Suprapubic skin (tissue), 3 donors: ENCODE measurements around the gene NQO2.

Experiments used
- POLR2A ChIP-seq, 2 donors: fragments of 450-650 bp; IDR thresholded peaks; one replicate each; pipeline ENCODE4 v1.6.1; 2017; ENCODE audit warnings: antibody characterized with exemption in 2 of 2, mild to moderate bottlenecking in 2 of 2, moderate library complexity in 2 of 2
- TF ChIP-seq, protein P1 (sequence below), 2 donors: fragments of 200-600 bp in 1 of 2; fragments of 450-650 bp in 1 of 2; sonication (generic) in 1 of 2; IDR thresholded peaks; one replicate each; pipeline ENCODE4 v1.5.1; 2016 to 2019; ENCODE audit warnings: antibody characterized with exemption in 2 of 2, mild to moderate bottlenecking in 1 of 2, moderate library complexity in 1 of 2

DNA sequence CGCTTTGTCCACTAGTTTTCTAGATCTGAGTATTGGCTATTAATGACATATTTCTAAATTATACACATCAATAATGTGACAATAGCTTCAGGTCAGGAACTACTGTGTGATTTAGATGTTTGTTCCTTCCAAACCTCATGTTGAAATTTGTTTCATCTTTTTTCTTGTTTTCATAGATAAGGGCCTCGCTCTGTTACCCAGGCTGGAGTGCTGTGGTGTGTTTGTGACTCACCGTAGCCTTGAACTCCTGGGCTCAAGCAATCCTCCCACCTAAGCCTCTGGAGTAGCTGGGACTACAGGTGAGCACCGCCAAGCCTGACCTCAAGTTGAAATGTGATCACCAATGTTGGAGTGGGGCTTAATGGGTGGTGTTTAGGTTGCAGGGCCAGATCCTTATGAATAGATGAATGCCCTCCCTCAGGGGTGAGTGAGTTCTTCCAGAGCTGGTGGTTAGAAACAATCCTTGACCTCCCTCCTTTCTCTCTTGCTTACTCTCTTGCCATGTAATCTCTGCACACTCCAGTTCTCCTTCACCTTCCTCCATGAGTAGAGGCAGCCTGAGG, 5.9 kb upstream of the NQO2 start:
- TF ChIP-seq, protein P1, sequence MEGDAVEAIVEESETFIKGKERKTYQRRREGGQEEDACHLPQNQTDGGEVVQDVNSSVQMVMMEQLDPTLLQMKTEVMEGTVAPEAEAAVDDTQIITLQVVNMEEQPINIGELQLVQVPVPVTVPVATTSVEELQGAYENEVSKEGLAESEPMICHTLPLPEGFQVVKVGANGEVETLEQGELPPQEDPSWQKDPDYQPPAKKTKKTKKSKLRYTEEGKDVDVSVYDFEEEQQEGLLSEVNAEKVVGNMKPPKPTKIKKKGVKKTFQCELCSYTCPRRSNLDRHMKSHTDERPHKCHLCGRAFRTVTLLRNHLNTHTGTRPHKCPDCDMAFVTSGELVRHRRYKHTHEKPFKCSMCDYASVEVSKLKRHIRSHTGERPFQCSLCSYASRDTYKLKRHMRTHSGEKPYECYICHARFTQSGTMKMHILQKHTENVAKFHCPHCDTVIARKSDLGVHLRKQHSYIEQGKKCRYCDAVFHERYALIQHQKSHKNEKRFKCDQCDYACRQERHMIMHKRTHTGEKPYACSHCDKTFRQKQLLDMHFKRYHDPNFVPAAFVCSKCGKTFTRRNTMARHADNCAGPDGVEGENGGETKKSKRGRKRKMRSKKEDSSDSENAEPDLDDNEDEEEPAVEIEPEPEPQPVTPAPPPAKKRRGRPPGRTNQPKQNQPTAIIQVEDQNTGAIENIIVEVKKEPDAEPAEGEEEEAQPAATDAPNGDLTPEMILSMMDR (IDR thresholded peaks at IDR 0.05), result no peak
- TF ChIP-seq POLR2A (IDR thresholded peaks at IDR 0.05), result no peak
